Measurements from ENCODE around the gene CAMSAP3.

CAMSAP3 gene

DNA sequence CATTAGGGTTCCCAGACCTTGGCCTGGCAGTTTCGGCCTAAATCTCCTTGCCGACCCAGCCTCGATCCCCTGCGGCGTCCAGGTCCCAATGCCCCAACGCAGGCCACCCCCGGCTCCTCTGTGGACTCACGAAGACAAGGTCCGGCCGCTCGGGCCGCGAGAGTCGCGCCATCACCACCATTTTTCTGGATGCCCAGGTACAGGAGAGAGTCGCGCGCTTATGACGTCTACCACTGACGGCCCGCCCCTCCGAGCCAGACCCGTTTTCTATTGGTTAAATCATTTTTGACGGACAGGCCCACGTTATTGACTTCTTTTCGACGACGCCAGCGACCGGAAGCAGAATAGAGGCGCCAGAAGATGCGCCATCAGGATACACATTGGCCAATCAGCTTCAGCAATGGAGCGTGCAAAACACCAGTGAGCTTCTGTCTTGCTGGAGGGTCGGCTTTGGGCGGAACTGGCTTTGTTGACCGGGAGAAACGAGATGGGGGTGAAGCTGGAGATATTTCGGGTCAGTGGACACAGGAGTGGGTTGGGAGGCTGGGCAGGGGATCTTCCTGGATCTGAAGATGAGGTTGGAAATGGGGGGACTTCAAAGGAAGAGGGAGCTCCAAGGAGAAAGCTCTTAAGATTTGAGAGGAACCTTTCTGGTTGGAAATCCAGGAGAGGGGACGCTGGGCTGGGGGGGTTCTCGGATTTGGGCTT lies 33.8 kb downstream of the CAMSAP3 start, which contains the start of the genes PET100 and XAB2:
TSS of gene PET100 (plus strand) at position 447 of the 708 bp plus-strand sequence. CDS start at position 488, 41 bp downstream.
TSS of gene XAB2 (minus strand) at position 199 of the 708 bp plus-strand sequence. CDS start at position 181, 18 bp downstream.
- Mint-ChIP-seq H3K9me3 (no peaks in the 10 kb centered on the region), H3K4me3 (peak within 1 kb of the TSS; percentile 99), H3K36me3 (ENCODE audit: low read depth) (peaks cover 6% of the 10 kb centered on the region), H3K4me1 (peaks cover 35% of the 10 kb centered on the region), H3K27ac (peak within 1 kb of the TSS; percentile 99), H3K27me3 (ENCODE audit: low read depth, poor library complexity) (no peaks in the 10 kb centered on the region)
- TF ChIP-seq, protein P1, sequence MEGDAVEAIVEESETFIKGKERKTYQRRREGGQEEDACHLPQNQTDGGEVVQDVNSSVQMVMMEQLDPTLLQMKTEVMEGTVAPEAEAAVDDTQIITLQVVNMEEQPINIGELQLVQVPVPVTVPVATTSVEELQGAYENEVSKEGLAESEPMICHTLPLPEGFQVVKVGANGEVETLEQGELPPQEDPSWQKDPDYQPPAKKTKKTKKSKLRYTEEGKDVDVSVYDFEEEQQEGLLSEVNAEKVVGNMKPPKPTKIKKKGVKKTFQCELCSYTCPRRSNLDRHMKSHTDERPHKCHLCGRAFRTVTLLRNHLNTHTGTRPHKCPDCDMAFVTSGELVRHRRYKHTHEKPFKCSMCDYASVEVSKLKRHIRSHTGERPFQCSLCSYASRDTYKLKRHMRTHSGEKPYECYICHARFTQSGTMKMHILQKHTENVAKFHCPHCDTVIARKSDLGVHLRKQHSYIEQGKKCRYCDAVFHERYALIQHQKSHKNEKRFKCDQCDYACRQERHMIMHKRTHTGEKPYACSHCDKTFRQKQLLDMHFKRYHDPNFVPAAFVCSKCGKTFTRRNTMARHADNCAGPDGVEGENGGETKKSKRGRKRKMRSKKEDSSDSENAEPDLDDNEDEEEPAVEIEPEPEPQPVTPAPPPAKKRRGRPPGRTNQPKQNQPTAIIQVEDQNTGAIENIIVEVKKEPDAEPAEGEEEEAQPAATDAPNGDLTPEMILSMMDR (IDR thresholded peaks at IDR 0.05): no peak
- DNase-seq: peak; percentile 89

DNA sequence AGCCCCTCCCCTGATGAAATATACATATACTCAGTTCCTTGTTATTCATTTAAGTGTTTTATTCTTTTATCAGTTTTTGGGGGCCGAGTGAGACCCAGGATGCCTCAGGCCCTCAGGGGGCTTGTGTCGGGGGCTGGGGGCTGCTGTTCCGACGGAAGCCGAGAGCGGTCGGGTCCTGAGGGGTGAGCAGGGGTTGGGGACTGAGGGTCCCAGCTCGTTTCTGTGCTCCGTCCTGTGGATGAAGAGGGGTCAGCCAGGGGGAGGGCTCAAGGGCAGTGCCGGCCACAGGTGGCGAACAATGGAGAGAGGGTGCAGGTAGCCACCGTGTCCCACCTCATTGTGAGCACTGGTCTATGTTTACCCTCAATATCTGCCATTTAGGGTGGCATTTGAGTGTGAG lies 35.9 kb downstream of the CAMSAP3 start:
- H3K9me3 Mint-ChIP-seq: no peaks in the 10 kb centered on the region
- TF ChIP-seq, protein P1 (IDR thresholded peaks at IDR 0.05): no peak
- H3K27ac Mint-ChIP-seq: no peak overlapping the region
- H3K36me3 Mint-ChIP-seq (ENCODE audit: low read depth): peaks cover 5% of the 10 kb centered on the region
- peak overlapping the region; percentile 44 for H3K4me3 Mint-ChIP-seq
- DNase-seq: no peak
- H3K27me3 Mint-ChIP-seq (ENCODE audit: low read depth, poor library complexity): peaks cover 17% of the 10 kb centered on the region
- peaks cover 45% of the 10 kb centered on the region for H3K4me1 Mint-ChIP-seq

DNA sequence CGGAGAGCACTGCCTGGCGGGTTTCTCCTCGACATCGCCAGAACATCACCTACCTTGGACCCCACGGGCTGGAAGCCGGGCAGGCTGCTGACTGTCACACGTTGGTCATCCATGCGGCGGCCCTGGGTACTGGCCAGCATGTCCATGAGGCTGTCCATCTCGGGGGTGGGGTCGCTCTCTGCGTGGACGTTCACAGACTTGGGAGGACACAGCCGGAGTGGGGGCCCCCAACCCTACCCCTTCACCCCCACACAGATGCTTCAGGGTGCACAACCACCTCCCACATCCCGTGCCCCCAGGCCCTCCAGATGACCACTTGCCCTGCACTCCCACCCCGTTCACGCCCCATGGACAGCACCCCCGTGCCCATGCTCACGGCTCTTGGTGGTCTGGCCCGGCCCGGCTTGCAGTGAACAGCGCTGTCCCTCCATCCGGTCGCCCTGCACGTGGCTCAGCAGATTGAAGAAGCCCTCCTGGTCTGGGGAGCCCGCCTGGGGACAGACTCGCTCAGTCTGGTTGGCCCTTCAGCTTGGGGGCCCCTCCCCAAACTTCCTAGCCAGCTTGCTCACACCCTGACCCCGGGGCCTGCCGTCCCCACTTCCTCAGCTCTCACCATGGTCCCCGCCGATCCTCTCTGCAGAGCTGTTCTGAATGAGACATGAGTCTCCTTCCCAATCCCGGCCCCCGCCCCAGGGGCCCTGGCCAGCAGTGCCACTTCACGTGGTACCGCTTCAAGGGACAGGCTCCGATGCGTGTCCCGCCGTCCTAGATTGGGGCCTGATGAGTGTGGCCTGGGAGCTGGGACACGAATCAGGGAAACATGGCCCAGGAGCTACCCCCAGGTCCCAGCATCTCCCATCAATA lies 36.9 kb downstream of the CAMSAP3 start:
- DNase-seq: no peak
- TF ChIP-seq, protein P1 (IDR thresholded peaks at IDR 0.05): no peak
- Mint-ChIP-seq H3K27me3 (ENCODE audit: low read depth, poor library complexity) (peaks cover 23% of the 10 kb centered on the region), H3K4me1 (peaks cover 45% of the 10 kb centered on the region), H3K4me3 (no peak overlapping the region), H3K36me3 (ENCODE audit: low read depth) (no peaks in the 10 kb centered on the region), H3K27ac (no peak overlapping the region), H3K9me3 (no peaks in the 10 kb centered on the region)

DNA sequence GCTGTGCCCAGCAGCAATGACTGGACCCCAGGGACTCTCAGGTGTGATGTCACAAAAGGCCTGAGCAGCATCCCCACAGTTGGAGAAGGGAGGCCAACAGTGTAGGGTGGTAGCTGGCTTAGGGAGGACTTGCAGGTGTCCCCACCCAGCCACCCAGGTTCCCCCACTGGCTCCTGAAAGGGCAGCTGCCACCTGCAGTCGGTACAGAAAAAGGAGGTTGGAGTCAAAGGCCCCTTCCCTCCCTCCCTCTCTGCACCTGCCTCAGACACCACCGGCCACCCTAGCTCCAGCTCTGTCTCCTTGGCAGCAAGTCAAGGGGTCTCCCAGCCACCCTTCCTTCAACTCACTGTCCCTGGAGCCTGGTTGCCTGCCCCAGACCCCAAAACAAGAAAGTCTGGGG lies 38.0 kb downstream of the CAMSAP3 start, which contains the start of gene PCP2:
TSS of gene PCP2 (minus strand) at position 22 of the 400 bp plus-strand sequence. CDS start 262 bp downstream, outside the sequence.
- Mint-ChIP-seq H3K36me3 (ENCODE audit: low read depth) (no peaks in the 10 kb centered on the region), H3K9me3 (no peaks in the 10 kb centered on the region), H3K27me3 (ENCODE audit: low read depth, poor library complexity) (peaks cover 26% of the 10 kb centered on the region), H3K27ac (no peak within 1 kb of the TSS), H3K4me3 (no peak within 1 kb of the TSS), H3K4me1 (peaks cover 33% of the 10 kb centered on the region)
- TF ChIP-seq, protein P1 (IDR thresholded peaks at IDR 0.05): no peak
- DNase-seq: no peak

DNA sequence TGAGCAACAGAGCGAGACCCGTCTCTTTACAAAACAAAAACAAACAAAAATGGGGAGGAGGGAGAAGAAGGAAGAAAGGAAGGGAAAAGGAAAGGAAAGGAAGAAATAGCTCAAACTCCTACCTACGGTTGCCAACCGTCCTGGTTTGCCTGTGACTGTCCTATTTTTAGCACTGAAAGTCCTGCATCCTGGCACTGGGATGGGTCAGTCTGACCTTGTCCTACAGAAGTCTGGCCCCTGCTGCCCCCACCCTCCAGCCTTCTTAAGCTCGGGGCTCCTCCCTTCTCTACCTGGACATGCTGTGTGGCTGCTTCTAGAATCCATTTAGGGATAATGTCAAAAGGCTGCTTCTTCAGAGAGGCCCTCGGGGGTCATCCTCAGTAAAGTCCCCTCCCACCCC lies 40.0 kb downstream of the CAMSAP3 start:
- peaks cover 14% of the 10 kb centered on the region for H3K4me1 Mint-ChIP-seq
- peak overlapping the region; percentile 77 for H3K4me3 Mint-ChIP-seq
- TF ChIP-seq, protein P1 (IDR thresholded peaks at IDR 0.05): no peak
- H3K27me3 Mint-ChIP-seq (ENCODE audit: low read depth, poor library complexity): peaks cover 32% of the 10 kb centered on the region
- DNase-seq: no peak
- no peaks in the 10 kb centered on the region for H3K9me3 Mint-ChIP-seq
- no peaks in the 10 kb centered on the region for H3K36me3 Mint-ChIP-seq (ENCODE audit: low read depth)
- no peak overlapping the region for H3K27ac Mint-ChIP-seq

Measured in nephron progenitor cell (in vitro differentiated cells).